OCI-LY7 (cell line): ENCODE data around the gene CDHR5. TPM values are rescaled to one million over a fixed set of nuclear protein-coding genes. Genes with fewer than 3 reads are reported as not detected.

Experiments used
- BruUV-seq: library from RNA; stranded (reverse); fragments of 400-500 nt; replicated peaks from 2 replicates; lab custom pipeline; 2021; lab: Mats Ljungman, UMichigan
- CTCF ChIA-PET: fragments of 300-600 bp; sonication (Branson Sonifier 250); formaldehyde crosslinking; loops from one replicate; lab custom pipeline; 2022; ENCODE audit warnings: antibody characterized with exemption; ENCODE audit not compliant: unreplicated experiment; lab: Charles Lee
- POLR2A ChIA-PET: fragments of 300-600 bp; sonication (Branson Sonifier 250); formaldehyde crosslinking; loops from one replicate; lab custom pipeline; 2022; ENCODE audit warnings: antibody characterized with exemption; lab: Charles Lee
- DNase-seq: peaks from one replicate; pipeline ENCODE4 v3.0.0-alpha.2; 2015; ENCODE audit warnings: low spot score
- H2AFZ ChIP-seq: fragments of 200-600 bp; sonication (generic), shearing (Covaris generic); 2 replicates; pipeline ENCODE4 v1.6.1; 2014; ENCODE audit warnings: mild to moderate bottlenecking, antibody characterized with exemption, low read length, moderate library complexity
- H3K27ac ChIP-seq: fragments of 200-600 bp; sonication (generic); 2 replicates; pipeline ENCODE4 v1.5.1; 2014; ENCODE audit warnings: mixed run types, low read depth, mild to moderate bottlenecking, moderate library complexity, low read length, inconsistent platforms; ENCODE audit not compliant: poor library complexity, severe bottlenecking
- H3K36me3 ChIP-seq: fragments of 200-600 bp; sonication (generic); 2 replicates; pipeline ENCODE4 v1.6.1; 2014; ENCODE audit warnings: mild to moderate bottlenecking, antibody characterized with exemption, low read length, moderate library complexity, mixed read lengths; ENCODE audit not compliant: insufficient read depth
- H3K4me1 ChIP-seq: fragments of 200-600 bp; sonication (generic); 2 replicates; pipeline ENCODE4 v1.5.1; 2014; ENCODE audit warnings: mild to moderate bottlenecking, low read length; ENCODE audit not compliant: insufficient read depth, poor library complexity, severe bottlenecking
- H3K4me2 ChIP-seq: fragments of 200-600 bp; sonication (generic); 2 replicates; pipeline ENCODE4 v1.6.1; 2014; ENCODE audit warnings: mild to moderate bottlenecking, low read length
- H3K4me3 ChIP-seq: fragments of 200-600 bp; sonication (generic); 2 replicates; pipeline ENCODE4 v1.5.1; 2014; ENCODE audit warnings: mild to moderate bottlenecking, low read depth, low read length; ENCODE audit not compliant: poor library complexity, severe bottlenecking
- H3K79me2 ChIP-seq: fragments of 200-600 bp; sonication (generic); 2 replicates; pipeline ENCODE4 v1.6.1; 2016; ENCODE audit warnings: low read depth, mild to moderate bottlenecking, low read length, moderate library complexity, mixed read lengths; ENCODE audit not compliant: insufficient read depth
- H3K9me2 ChIP-seq: fragments of 200-600 bp; sonication (generic); 2 replicates; pipeline ENCODE4 v1.6.1; 2016; ENCODE audit warnings: mild to moderate bottlenecking, low read length, mixed read lengths; ENCODE audit not compliant: insufficient read depth
- H3K9me3 ChIP-seq: fragments of 200-600 bp; sonication (generic); 2 replicates; pipeline ENCODE4 v1.6.1; 2014; ENCODE audit warnings: mild to moderate bottlenecking, mixed run types, low read length, mixed read lengths
- H4K20me1 ChIP-seq: fragments of 200-600 bp; sonication (generic); 2 replicates; pipeline ENCODE4 v1.6.1; 2014; ENCODE audit warnings: mild to moderate bottlenecking, antibody characterized with exemption, low read length, moderate library complexity, mixed read lengths; ENCODE audit not compliant: insufficient read depth
- CTCF ChIP-seq: fragments of 200-600 bp; sonication (generic); conservative IDR thresholded peaks from 2 replicates; pipeline ENCODE4 v1.5.1; 2014; ENCODE audit warnings: mild to moderate bottlenecking, antibody characterized with exemption, low read length, moderate library complexity, mixed read lengths
- EZH2phosphoT487 ChIP-seq: fragments of 200-600 bp; sonication (generic); IDR thresholded peaks from 2 replicates; pipeline ENCODE4 v1.6.1; 2018; ENCODE audit warnings: low read depth, borderline replicate concordance, mild to moderate bottlenecking, mixed run types, antibody characterized with exemption, low read length, moderate library complexity, mixed read lengths
- intact Hi-C: fragments of 100-400 bp; cut with micrococcal nuclease; formaldehyde crosslinking; loops from one replicate; pipeline ENCODE4 v1.10.0; 2022; ENCODE audit not compliant: unreplicated experiment
- total RNA-seq, 2 experiments: library from RNA; depleted of rRNA in 1 of 2; stranded (reverse); fragments of >200 nt in 1 of 2; shearing (Covaris generic) in 1 of 2; gene quantifications; 2 replicates each; pipeline ENCODE4 v1.2.3, GENCODE V29; 2014 to 2022

Gene CDHR5
- total RNA-seq, 2 experiments from 2014 or later: not detected

- no TSS peak for BruUV-seq
- Histone ChIP-seq H3K36me3 (peaks cover 60% of the 10 kb centered on the region), H2AFZ (no peak overlapping the region), H3K4me3 (no peak overlapping the region), H3K9me2 (no peaks in the 10 kb centered on the region), H3K9me3 (no peaks in the 10 kb centered on the region), H3K79me2 (no peaks in the 10 kb centered on the region), H3K4me1 (peaks cover 19% of the 10 kb centered on the region), H3K27ac (no peak overlapping the region), H4K20me1 (0 out of 2 replicates have a peak, but pooled peaks cover 3% of the 10 kb centered on the region), H3K4me2 (no peak overlapping the region)
- peak; percentile 41; the same call in 1 of the 2 replicates for TF ChIP-seq CTCF
- no peak for TF ChIP-seq EZH2phosphoT487
- intact Hi-C loops: no loop called here
- DNase-seq: peak; percentile 24
- ChIA-PET POLR2A (no interaction called here), CTCF (no interaction called here)
Measured at GRCh38 chr11:612201-612960, 12.4 kb downstream of the CDHR5 start.

DNA sequence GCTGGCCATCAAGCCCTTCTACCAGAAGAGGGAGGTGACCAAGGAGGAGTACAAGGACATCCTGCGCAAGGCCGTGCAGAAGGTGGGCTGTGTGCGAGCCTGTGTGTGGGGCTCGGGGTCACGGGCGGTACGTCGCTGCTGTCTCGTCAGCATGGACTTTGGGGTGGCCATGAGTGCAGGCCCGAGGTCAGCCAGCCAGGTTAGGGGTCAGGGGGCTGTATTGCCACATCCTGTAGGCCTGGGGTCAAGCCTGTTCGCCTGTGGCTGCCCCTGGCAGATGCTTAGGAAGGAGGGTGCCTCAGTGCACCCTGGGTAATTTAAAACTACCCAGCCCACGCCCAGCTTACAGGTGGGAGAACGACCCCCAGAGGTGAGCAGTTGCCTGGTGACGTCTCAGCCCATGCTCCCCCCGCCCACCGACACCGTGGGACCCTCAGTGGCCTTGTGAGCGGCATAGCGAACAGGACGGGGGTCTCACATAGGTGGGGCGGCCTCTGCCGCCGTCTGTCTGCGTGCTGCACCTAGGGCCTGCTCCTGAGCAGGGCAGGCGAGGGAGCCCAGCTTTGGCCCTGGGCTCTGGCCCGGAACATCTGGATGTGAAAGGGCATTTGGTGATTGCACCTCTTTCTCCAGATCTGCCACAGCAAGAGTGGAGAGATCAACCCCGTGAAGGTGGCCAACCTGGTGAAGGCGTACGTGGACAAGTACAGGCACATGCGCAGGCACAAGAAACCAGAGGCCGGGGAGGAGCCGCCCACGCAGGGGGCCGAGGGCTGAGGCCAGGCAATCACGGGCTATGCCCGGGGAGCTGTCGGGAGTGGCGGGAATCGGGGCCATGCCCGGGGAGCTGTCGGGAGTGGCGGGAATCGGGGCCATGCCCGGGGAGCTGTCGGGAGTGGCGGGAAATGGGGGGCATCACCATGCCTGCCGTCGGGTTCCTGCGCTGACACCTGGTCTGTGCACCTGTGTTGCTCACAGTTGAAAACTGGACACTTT lies 13.5 kb downstream of the CDHR5 start:
- TF ChIP-seq EZH2phosphoT487 (no peak), CTCF (no peak)
- BruUV-seq: TSS peak; percentile 49
- Histone ChIP-seq H3K36me3 (peaks cover 71% of the 10 kb centered on the region), H3K27ac (no peak overlapping the region), H3K9me2 (no peaks in the 10 kb centered on the region), H3K4me2 (no peak overlapping the region), H3K79me2 (no peaks in the 10 kb centered on the region), H3K4me1 (peaks cover 12% of the 10 kb centered on the region), H2AFZ (no peak overlapping the region), H4K20me1 (0 out of 2 replicates have a peak, but pooled peaks cover 3% of the 10 kb centered on the region), H3K9me3 (no peaks in the 10 kb centered on the region), H3K4me3 (no peak overlapping the region)
- intact Hi-C loops: no loop called here
- no peak for DNase-seq
- CTCF ChIA-PET: no interaction called here
- POLR2A ChIA-PET: interaction anchor here (0.6 kb wide), 1 partner anchor 125 kb away, joined by 3 read pairs; no protein-coding TSS in a partner anchor
